Measurements from ENCODE around the gene PRDM5.

GRCh38 chr4:120857312-120857711, 65.2 kb downstream of the PRDM5 start:
- TF ChIP-seq EZH2 (IDR thresholded peaks at IDR 0.05; ENCODE audit: insufficient read depth, poor library complexity, severe bottlenecking) (no peak), EZH2phosphoT487 (IDR thresholded peaks at IDR 0.05; ENCODE audit: insufficient read depth, low read depth) (no peak)

All from GM23248 (cell line).